ENCODE measurements around the gene DQX1. TPM values are rescaled to one million over a fixed set of nuclear protein-coding genes. Genes with fewer than 3 reads are reported as not detected.
A peak's percentile ranks its signal among the peaks of the same experiment; 100 is the strongest.

DQX1 gene
- total and polyA plus RNA-seq, 2 experiments from 2014 or later: 4.0 TPM; not detected in 1

GRCh38 chr2:74507145-74507925 is 18.7 kb downstream of the DQX1 start, which contains the start of gene PCGF1:
Gene PCGF1 (minus strand): TSS chr2:74507695. CDS start chr2:74507668, 27 bp downstream.
- H2AFZ ChIP-seq: peak within 1 kb of the TSS; percentile 98
- WGBS (ENCODE audit: low lambda C conversion rate, missing lambda C conversion rate): 3% methylated on average over 54 of the region's 56 CpGs
- no peaks in the 10 kb centered on the region for H4K20me1 ChIP-seq (ENCODE audit: insufficient read depth, poor library complexity, severe bottlenecking)
- H3K4me3 ChIP-seq: peak within 1 kb of the TSS; percentile 47
- peak; percentile 49 for TF ChIP-seq CTCF (IDR thresholded peaks at IDR 0.05; ENCODE audit: poor library complexity)
- TF ChIP-seq EZH2phosphoT487 (IDR thresholded peaks at IDR 0.05; ENCODE audit: low read depth, severe bottlenecking, unreplicated experiment): no peak
- peaks cover 37% of the 10 kb centered on the region for H3K79me2 ChIP-seq
- no peaks in the 10 kb centered on the region for H3K36me3 ChIP-seq (replicated peaks; ENCODE audit: insufficient read depth, low read depth)
- peak within 1 kb of the TSS; percentile 97 for H3K27ac ChIP-seq
- H3K9me3 ChIP-seq (ENCODE audit: low read depth): no peaks in the 10 kb centered on the region
- H3K9me2 ChIP-seq (replicated peaks; ENCODE audit: insufficient read depth): no peaks in the 10 kb centered on the region
- peaks cover 27% of the 10 kb centered on the region for H3K27me3 ChIP-seq
- peak; percentile 99 for DNase-seq (ENCODE audit: low spot score)
- peak within 1 kb of the TSS; percentile 93 for H3K4me2 ChIP-seq
- peaks cover 29% of the 10 kb centered on the region for H3K4me1 ChIP-seq (ENCODE audit: insufficient read depth)

GRCh38 chr2:74505448-74506246 is 20.4 kb downstream of the DQX1 start:
- H3K79me2 ChIP-seq: peaks cover 40% of the 10 kb centered on the region
- H3K4me3 ChIP-seq: no peak overlapping the region
- no peak overlapping the region for H2AFZ ChIP-seq
- no peaks in the 10 kb centered on the region for H3K9me3 ChIP-seq (ENCODE audit: low read depth)
- no peak for DNase-seq (ENCODE audit: low spot score)
- H4K20me1 ChIP-seq (ENCODE audit: insufficient read depth, poor library complexity, severe bottlenecking): no peaks in the 10 kb centered on the region
- peaks cover 40% of the 10 kb centered on the region for H3K4me1 ChIP-seq (ENCODE audit: insufficient read depth)
- H3K9me2 ChIP-seq (replicated peaks; ENCODE audit: insufficient read depth): no peaks in the 10 kb centered on the region
- 93% methylated on average over 14 of the region's 14 CpGs for WGBS (ENCODE audit: low lambda C conversion rate, missing lambda C conversion rate)
- TF ChIP-seq CTCF (IDR thresholded peaks at IDR 0.05; ENCODE audit: poor library complexity): no peak
- no peak for TF ChIP-seq EZH2phosphoT487 (IDR thresholded peaks at IDR 0.05; ENCODE audit: low read depth, severe bottlenecking, unreplicated experiment)
- TF ChIP-seq EZH2 (IDR thresholded peaks at IDR 0.05; ENCODE audit: borderline replicate concordance): no peak
- H3K36me3 ChIP-seq (replicated peaks; ENCODE audit: insufficient read depth, low read depth): no peaks in the 10 kb centered on the region
- peaks cover 21% of the 10 kb centered on the region for H3K27me3 ChIP-seq
- peak overlapping the region; percentile 97 for H3K27ac ChIP-seq
- H3K4me2 ChIP-seq: peak overlapping the region; percentile 92

GRCh38 chr2:74504591-74504990 is 21.4 kb downstream of the DQX1 start:
- no peak overlapping the region for H3K4me3 ChIP-seq
- no peak for TF ChIP-seq EZH2 (IDR thresholded peaks at IDR 0.05; ENCODE audit: borderline replicate concordance)
- TF ChIP-seq CTCF (IDR thresholded peaks at IDR 0.05; ENCODE audit: poor library complexity): no peak
- TF ChIP-seq EZH2phosphoT487 (IDR thresholded peaks at IDR 0.05; ENCODE audit: low read depth, severe bottlenecking, unreplicated experiment): no peak

More at GRCh38 chr2:74504591-74504990, 21.4 kb downstream of the DQX1 start:
- H3K9me3 ChIP-seq (ENCODE audit: low read depth): no peaks in the 10 kb centered on the region
- H3K79me2 ChIP-seq: peaks cover 40% of the 10 kb centered on the region
- H4K20me1 ChIP-seq (ENCODE audit: insufficient read depth, poor library complexity, severe bottlenecking): no peaks in the 10 kb centered on the region
- DNase-seq (ENCODE audit: low spot score): no peak
- no peaks in the 10 kb centered on the region for H3K9me2 ChIP-seq (replicated peaks; ENCODE audit: insufficient read depth)
- WGBS (ENCODE audit: low lambda C conversion rate, missing lambda C conversion rate): 94% methylated on average over 3 of the region's 3 CpGs
- peak overlapping the region; percentile 27 for H3K27ac ChIP-seq
- H3K4me2 ChIP-seq: peak overlapping the region; percentile 92
- H3K27me3 ChIP-seq: peaks cover 20% of the 10 kb centered on the region
- H3K36me3 ChIP-seq (replicated peaks; ENCODE audit: insufficient read depth, low read depth): no peaks in the 10 kb centered on the region
- no peak overlapping the region for H2AFZ ChIP-seq
- peaks cover 49% of the 10 kb centered on the region for H3K4me1 ChIP-seq (ENCODE audit: insufficient read depth)

Data from hepatocyte (in vitro differentiated cells).